HG03097 (cell line): Measurements from ENCODE around the gene CD58.
"Not testable (repeated sequence)": the region's sequence is repeated elsewhere in the genome, so short reads cannot be mapped to it uniquely, and the experiment has no call there.

Experiments used
- ATAC-seq: cut with Tn5 transposase; IDR thresholded peaks from one replicate; pipeline ENCODE4 v1.9.1; 2021; ENCODE audit not compliant: unreplicated experiment, low FRiP score

The CD58 gene

DNA sequence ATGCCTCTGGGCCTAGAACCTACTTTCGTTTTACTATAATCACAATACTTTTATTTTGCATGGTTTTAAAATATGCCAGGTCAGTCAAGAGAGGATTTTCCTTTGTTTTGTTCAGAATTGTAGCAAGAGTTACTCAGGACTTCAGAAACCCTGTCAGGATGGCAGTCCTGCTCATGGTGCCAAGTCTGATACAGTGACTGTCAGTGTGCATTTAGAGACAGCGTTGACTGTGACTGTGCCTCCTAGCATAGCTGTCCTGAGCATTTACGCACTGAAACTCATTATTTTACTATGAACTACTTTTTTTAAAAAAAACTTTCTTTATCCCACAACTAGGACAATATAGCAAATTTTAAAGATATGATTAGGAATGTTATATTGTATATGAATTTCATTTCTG is 23.2 kb upstream of the CD58 start:
- ATAC-seq, result not testable (repeated sequence)

- ATAC-seq, result not testable (repeated sequence)
These were observed 22.6 kb upstream of the CD58 start for GRCh38 chr1:116593401-116593800.

DNA sequence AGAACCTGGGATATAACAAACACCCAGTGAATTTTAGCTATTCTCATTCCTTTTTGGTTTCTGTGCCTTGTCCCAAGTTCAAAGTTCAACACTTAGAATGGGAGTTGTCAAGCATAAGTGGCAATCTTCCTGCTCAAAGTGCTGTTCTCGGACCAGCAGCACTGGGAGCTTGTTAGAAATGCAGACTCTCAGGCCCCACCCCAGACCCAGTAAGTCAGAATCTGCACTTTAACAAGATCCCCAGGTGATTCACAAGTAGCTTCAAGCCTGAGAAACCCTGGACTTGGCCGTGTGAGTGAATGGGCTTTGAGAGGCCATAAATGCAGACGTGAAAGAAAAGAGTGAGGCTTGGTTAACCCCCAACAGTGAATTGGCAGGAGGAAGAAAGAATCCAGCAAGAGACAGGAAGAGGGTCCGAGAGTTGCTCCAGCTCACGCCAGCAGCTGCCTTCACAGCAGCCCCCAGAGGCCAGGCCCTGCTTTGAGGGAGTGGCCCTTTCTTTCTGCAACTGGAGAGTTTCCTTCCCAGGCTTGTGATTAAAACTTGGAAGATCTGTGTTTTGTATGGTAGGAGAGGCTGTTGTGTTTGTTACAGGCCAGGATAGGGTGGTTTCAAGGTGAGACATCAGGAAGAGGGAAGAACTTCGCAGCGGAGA is 21.3 kb upstream of the CD58 start:
- ATAC-seq, result not testable (repeated sequence)

- not testable (repeated sequence) for ATAC-seq
These were observed 20.5 kb upstream of the CD58 start for GRCh38 chr1:116591006-116591950.

- ATAC-seq, result not testable (repeated sequence)
These were observed 19.7 kb upstream of the CD58 start for GRCh38 chr1:116590359-116591005.

- not testable (repeated sequence) for ATAC-seq
These were observed 18.4 kb upstream of the CD58 start for GRCh38 chr1:116589101-116589735.

DNA sequence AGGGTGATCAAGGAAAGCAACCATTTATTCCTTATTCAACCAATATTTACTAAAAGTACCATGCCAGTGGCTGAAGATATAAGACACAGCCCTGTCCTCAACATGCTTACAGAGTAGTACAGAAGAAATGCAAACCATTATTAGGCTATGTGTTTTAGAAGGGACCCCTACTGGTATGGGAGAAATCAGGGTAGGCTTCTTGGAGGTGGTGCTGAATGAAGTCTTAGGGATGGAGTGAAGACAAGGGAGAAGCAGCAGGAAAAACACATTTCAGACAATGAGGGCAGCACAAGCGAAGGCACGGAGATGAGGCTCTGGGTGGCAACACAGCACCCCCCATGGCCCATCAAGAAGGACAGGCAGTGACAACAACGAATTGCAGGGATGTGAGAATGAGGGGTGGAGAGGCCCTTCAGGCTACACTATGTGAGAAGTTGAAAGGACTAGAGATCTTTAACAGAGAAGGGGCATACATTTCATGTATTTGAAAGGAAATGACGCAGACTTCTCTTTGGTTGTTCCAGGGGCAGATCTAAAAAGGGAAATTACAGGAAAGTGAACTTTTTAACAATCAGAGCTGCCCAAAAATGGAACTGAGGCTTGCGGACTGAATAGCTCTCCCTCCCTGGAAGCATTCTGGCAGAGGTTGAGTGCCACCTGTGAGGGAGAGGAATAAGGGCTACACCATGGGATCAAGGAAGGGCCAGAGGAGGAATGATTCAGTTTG is 16.8 kb upstream of the CD58 start:
- ATAC-seq, result no peak

DNA sequence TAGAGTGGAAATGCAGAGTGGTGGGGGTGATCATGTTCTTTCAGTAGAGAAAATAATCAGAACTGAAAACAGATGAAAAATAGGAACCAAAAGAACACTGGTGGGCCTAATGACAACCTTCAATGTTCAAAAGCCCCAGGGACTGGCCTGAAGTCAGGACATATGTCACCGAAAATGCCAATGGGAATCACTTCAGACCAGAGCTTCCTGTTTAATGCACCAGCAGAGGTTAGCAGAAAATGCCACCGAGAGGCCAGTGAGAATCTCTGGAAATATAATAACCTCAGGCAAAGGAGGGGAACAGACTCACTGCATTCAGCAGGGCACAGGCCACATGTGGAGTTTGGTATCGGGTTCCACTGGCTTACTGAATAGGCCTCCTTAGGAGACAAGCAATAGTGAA is 15.9 kb upstream of the CD58 start:
- no peak for ATAC-seq

DNA sequence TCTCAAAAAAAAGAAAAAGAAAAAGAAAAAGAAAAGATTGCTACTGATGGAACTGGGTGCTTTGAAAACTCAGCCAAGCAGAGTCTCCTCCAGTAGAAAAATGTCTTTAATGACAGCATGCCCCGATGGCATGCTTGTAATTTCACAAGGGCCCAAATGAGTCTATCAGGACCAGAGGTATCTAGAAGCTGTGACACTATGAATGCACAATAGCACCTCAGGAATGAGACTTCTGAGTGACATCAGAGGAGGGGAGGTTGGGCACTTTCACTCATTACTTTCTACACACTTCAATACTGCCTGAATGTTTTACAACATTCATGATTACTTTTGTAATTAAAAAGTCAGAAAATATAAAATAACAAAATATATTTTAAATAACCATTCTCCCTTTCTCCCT is 15.1 kb upstream of the CD58 start:
- no peak for ATAC-seq

DNA sequence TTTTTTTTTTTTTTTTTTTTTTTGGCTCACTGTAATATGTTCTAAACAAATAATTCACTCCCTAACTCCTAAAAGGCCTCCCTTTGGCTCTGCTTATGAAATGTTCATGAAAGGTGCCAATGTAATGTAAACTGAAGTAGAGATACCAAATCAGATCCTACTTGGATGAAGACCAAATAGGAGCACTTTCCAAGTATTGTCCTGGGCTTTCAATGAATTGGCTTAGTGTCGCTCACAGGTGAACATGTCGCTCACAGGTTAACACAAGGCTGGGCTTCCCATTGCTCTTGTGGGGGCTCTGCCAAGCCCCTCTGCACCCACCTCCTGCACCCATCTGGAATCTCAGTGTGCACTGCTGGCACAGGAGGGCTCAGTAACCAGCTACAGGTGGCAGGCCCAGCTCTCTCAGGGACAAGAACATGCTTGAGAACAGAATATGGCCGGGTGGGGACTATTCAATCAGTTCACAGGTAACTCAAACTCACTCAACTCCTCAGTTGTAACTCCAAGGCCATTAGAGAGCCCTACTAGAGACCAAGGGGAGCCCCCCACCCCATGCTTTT is 10.6 kb upstream of the CD58 start:
- no peak for ATAC-seq

- ATAC-seq, result no peak
These were observed 9.9 kb upstream of the CD58 start for GRCh38 chr1:116580446-116581322.

- ATAC-seq, result no peak
These were observed 8.5 kb upstream of the CD58 start for GRCh38 chr1:116579259-116579875.

GRCh38 chr1:116578581-116578980 is 7.8 kb upstream of the CD58 start:
- ATAC-seq, result no peak

DNA sequence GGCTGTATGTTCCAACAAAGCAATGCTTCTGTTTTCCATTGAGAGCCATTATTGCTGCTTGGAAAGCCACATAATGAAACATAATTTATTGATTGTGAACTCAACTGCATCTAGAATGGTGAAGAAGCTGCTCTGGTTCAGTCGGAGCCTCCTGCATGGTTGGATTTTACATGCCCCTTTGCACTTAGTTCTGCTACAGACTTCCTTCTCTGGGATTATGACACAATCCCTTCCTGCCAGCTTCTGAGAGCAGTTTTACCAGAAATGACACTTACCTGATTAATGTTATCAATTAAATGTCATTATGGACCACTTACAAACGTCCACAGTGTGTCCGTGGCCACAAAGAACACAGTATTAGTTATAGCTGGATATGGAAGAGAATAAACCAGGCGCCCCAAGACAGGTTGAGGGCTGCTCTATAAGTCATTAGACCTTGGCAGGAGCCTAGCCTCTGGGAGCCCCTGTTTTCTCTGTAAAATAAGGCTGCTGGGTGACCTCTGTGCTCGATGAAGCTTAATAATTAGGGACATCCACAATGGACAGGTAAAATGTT is 7.0 kb upstream of the CD58 start:
- ATAC-seq, result no peak

DNA sequence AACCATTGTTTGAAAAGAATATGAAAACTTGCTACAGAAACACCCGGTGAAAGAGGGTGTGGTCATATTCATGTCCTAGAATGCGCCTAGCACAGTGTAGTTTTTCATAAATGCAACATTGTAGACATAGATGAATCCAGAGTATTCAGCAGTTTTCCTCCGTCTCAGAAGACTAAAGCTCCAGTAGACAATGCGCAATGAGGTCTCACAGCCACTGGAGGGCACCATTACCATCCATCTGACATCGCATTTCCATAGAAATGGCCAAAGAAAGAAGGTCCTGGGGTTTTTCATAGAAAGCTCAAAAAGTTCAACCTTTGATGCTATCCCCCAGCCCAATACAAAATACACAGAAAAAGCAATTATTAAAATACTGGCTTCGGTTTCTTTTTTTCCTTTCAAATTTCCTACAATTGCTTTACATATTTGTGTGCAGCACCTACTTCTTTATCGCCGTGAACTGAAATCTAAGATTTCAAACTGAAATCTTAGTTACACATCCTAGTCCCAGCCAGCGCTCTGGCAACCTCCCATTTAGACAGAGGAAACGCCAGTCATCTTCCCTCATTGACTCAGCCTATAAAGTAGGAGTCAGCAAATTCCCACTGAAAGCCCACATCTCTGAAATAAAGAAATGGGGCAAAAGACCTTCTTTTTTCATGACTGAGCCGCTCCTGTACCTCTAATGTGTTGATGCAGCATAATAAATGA is 3.9 kb upstream of the CD58 start:
- no peak for ATAC-seq

DNA sequence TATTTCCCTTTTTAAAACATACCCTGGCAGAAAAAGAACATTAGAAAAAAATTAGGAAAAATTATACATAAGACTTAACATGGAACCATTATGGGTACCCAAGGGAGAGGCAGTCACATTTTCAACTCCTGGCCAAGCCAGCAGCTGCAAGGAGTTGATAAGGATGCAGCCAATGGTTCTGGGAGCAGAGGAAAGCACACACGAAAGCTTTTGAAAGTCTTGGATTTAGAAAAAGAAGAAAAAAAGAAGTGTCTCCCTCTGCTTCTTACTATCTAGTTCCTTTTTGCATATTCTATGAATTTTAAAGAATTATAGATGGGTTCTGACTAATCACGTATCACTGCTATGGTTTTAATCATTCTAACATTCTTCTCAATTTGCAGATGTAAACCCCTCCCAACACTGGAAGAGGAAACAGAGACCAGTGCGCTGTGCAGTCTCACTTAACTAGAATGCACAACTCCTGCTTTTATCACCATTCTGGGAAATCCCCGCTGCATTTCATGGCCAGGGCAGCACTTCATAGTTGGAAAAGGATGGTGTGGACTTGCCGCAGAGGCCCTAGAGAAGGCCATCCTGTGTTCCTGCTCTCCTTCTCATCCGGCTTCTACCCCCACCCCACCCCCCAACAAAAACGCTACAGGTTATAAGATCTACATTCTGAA is 2.7 kb upstream of the CD58 start:
- no peak for ATAC-seq

- no peak for ATAC-seq
These were observed 2.1 kb upstream of the CD58 start for GRCh38 chr1:116572771-116573430.
